ENCODE results near the gene PPP6R2.
A peak's percentile ranks its signal among the peaks of the same experiment; 100 is the strongest.

- TF ChIP-seq POLR2A (IDR thresholded peaks at IDR 0.05; ENCODE audit: low read depth, low read length) (peak; percentile 69), SMC3 (IDR thresholded peaks at IDR 0.05; ENCODE audit: low read depth, low read length) (no peak), MAFK (IDR thresholded peaks at IDR 0.05; ENCODE audit: low read depth, low read length) (peak; percentile 63; the same call in 1 of the 2 replicates), RFX5 (IDR thresholded peaks at IDR 0.05; ENCODE audit: low read depth, low read length) (no peak), FOS (IDR thresholded peaks at IDR 0.05; ENCODE audit: low read depth, low read length) (0 out of 2 replicates have a peak, but pooled peaks have one; percentile 55), RCOR1 (IDR thresholded peaks at IDR 0.05; ENCODE audit: insufficient replicate concordance, low read length) (peak; percentile 60), USF2 (IDR thresholded peaks at IDR 0.05; ENCODE audit: low read depth, low read length) (no peak), RAD21 (IDR thresholded peaks at IDR 0.05; ENCODE audit: low read length) (peak; percentile 28), CHD1 (IDR thresholded peaks at IDR 0.05; ENCODE audit: low read depth, low read length) (peak; percentile 83; the same call in 1 of the 2 replicates)
- TF ChIP-seq, protein P1, sequence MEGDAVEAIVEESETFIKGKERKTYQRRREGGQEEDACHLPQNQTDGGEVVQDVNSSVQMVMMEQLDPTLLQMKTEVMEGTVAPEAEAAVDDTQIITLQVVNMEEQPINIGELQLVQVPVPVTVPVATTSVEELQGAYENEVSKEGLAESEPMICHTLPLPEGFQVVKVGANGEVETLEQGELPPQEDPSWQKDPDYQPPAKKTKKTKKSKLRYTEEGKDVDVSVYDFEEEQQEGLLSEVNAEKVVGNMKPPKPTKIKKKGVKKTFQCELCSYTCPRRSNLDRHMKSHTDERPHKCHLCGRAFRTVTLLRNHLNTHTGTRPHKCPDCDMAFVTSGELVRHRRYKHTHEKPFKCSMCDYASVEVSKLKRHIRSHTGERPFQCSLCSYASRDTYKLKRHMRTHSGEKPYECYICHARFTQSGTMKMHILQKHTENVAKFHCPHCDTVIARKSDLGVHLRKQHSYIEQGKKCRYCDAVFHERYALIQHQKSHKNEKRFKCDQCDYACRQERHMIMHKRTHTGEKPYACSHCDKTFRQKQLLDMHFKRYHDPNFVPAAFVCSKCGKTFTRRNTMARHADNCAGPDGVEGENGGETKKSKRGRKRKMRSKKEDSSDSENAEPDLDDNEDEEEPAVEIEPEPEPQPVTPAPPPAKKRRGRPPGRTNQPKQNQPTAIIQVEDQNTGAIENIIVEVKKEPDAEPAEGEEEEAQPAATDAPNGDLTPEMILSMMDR (conservative IDR thresholded peaks at IDR 0.05; ENCODE audit: low read depth, low read length): no peak
- TF ChIP-seq, protein P2, sequence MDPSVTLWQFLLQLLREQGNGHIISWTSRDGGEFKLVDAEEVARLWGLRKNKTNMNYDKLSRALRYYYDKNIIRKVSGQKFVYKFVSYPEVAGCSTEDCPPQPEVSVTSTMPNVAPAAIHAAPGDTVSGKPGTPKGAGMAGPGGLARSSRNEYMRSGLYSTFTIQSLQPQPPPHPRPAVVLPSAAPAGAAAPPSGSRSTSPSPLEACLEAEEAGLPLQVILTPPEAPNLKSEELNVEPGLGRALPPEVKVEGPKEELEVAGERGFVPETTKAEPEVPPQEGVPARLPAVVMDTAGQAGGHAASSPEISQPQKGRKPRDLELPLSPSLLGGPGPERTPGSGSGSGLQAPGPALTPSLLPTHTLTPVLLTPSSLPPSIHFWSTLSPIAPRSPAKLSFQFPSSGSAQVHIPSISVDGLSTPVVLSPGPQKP (IDR thresholded peaks at IDR 0.05; ENCODE audit: borderline replicate concordance, low read depth, low read length): no peak
Observed at GRCh38 chr22:50305923-50306566, 37.1 kb upstream of the PPP6R2 start.
